RWPE1 (cell line): ENCODE data around the gene SCMH1.
A peak's percentile ranks its signal among the peaks of the same experiment; 100 is the strongest.
"Not testable (repeated sequence)": the region's sequence is repeated elsewhere in the genome, so short reads cannot be mapped to it uniquely, and the experiment has no call there.

Source experiments
- CTCF ChIA-PET: fragments of 350-600 bp; sonication (Branson Sonifier 250); formaldehyde crosslinking; extraction: SDS; loops from one replicate; lab custom pipeline; 2021; lab: Yijun Ruan, JAX
- POLR2A ChIA-PET: fragments of 400-600 bp; formaldehyde crosslinking; extraction: SDS; loops from one replicate; lab custom pipeline; 2020; ENCODE audit warnings: antibody characterized with exemption; ENCODE audit not compliant: low non-redundant PET; lab: Yijun Ruan, JAX
- DNase-seq: peaks from one replicate; pipeline ENCODE4 v3.0.0; 2012; ENCODE audit warnings: low spot score
- H3K27ac ChIP-seq: fragments of 450-650 bp; 2 replicates; pipeline ENCODE4 v1.5.1; 2017
- CTCF ChIP-seq: fragments of 450-650 bp; conservative IDR thresholded peaks from 2 replicates; pipeline ENCODE4 v1.5.1; 2017; ENCODE audit warnings: low read depth, mild to moderate bottlenecking

SCMH1 gene

DNA sequence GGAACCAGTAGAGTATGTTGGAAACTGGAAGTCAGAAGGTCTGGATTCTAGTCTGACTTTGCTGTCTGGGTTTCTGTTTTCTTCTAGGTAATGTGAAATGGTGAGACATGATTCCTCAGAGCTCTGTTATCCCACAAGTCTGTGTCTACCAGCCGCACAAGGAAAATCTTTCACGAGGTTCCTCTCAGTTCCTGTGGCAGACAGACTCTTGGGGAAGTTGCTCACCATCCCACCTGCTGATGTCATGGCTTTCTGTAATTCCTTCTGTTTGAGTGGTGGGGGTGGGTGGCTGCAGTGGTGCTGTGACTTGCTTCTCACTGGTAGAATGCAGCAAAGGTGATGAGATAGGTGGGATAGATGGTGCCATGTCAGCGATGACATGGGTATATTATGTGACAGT is 17.1 kb upstream of the SCMH1 start:
- CTCF ChIA-PET: no interaction called here

GRCh38 chr1:41255978-41256377 is 13.9 kb upstream of the SCMH1 start:
- ChIA-PET POLR2A (no interaction called here), CTCF (interaction anchor here (0.6 kb wide), 1 partner anchor 261 kb away, joined by 4 read pairs; no protein-coding TSS in a partner anchor)
- no peak overlapping the region for H3K27ac ChIP-seq
- TF ChIP-seq CTCF: no peak
- no peak for DNase-seq

More for the DNA sequence above, 17.1 kb upstream of the SCMH1 start:
- POLR2A ChIA-PET: no interaction called here
- TF ChIP-seq CTCF: no peak
- no peak for DNase-seq
- H3K27ac ChIP-seq: no peak overlapping the region

- DNase-seq, CTCF ChIA-PET, H3K27ac ChIP-seq: not testable (repeated sequence)
- POLR2A ChIA-PET: interaction anchor here (0.7 kb wide), 1 partner anchor 591 kb away, joined by 3 read pairs; no protein-coding TSS in a partner anchor
These were observed 9.0 kb upstream of the SCMH1 start for GRCh38 chr1:41251120-41251519.

- ChIA-PET CTCF (no interaction called here), POLR2A (no interaction called here)
- TF ChIP-seq CTCF: no peak
- no peak overlapping the region for H3K27ac ChIP-seq
- DNase-seq: no peak
These were observed 7.2 kb upstream of the SCMH1 start for GRCh38 chr1:41249319-41249718.

- ChIA-PET CTCF (no interaction called here), POLR2A (no interaction called here)
- DNase-seq: no peak
- no peak overlapping the region for H3K27ac ChIP-seq
- TF ChIP-seq CTCF: no peak
These were observed 4.5 kb upstream of the SCMH1 start for GRCh38 chr1:41246568-41246967.

- no peak for TF ChIP-seq CTCF
- no peak overlapping the region for H3K27ac ChIP-seq
- CTCF ChIA-PET: no interaction called here
- no peak for DNase-seq
- POLR2A ChIA-PET: no interaction called here
These were observed 3.6 kb upstream of the SCMH1 start for GRCh38 chr1:41245659-41246058.

DNA sequence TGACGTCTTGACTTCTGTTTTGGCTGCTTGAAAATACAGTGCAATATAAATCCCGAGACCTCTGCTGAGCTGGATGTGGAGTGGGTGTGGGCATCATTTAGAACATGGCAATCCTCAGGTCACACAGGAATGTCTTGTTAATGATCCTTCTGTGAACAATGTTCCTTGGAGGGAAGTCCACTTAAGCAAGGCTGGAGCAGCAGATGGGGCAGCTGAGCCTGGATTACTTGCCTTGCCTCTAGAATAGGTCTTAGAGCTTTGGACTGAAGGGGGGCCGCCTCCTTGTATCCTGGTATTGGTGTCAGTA is 926 bp upstream of the SCMH1 start:
- TF ChIP-seq CTCF: no peak
- DNase-seq: no peak
- CTCF ChIA-PET: interaction anchor here (0.5 to 0.6 kb wide), 2 partner anchors 31 to 129 kb away, joined by 3 to 4 read pairs; no protein-coding TSS in a partner anchor
- peak overlapping the region; percentile 94 for H3K27ac ChIP-seq
- POLR2A ChIA-PET: no interaction called here
